Transverse colon (tissue), 3 donors: ENCODE measurements around the gene PACSIN2.

Experiments
- CTCF ChIP-seq, 5 experiments: fragments of 200-600 bp in 3 of 5; fragments of 450-650 bp in 2 of 5; sonication (generic) in 3 of 5; IDR thresholded peaks; 1 replicate in 2 of 5; 2 replicates in 3 of 5; pipeline ENCODE4 v1.5.1; 2016 to 2017; ENCODE audit warnings: antibody characterized with exemption in 5 of 5, inconsistent platforms in 3 of 5, mild to moderate bottlenecking in 2 of 5, moderate library complexity in 1 of 5
- EP300 ChIP-seq: sonication (generic); formaldehyde crosslinking; IDR thresholded peaks from one replicate; pipeline ENCODE4 v1.6.1; 2017; ENCODE audit warnings: antibody characterized with exemption, low read depth
- POLR2A ChIP-seq: fragments of 450-650 bp; IDR thresholded peaks from one replicate; pipeline ENCODE4 v1.6.1; 2016; ENCODE audit warnings: antibody characterized with exemption, mild to moderate bottlenecking, moderate library complexity

GRCh38 chr22:42939941-42940653 lies 74.9 kb downstream of the PACSIN2 start:
- TF ChIP-seq CTCF (IDR thresholded peaks at IDR 0.05) (no peak), POLR2A (no peak), EP300 (no peak)
